NCI-H82 (cell line): ENCODE measurements around the gene ZFPM1.
A peak's percentile ranks its signal among the peaks of the same experiment; 100 is the strongest.
"Not testable (repeated sequence)": the region's sequence is repeated elsewhere in the genome, so short reads cannot be mapped to it uniquely, and the experiment has no call there.

ENCODE experiments used
- DNase-seq: peaks from one replicate; lab custom pipeline; 2025; lab: John Stamatoyannopoulos, UW

ZFPM1 gene

GRCh38 chr16:88453217-88453531, at the start of gene ZFPM1:
Gene ZFPM1, plus strand, starts transcription at chr16:88453280. Its CDS starts 359 bp downstream, at chr16:88453639.
- DNase-seq, result no peak

- no peak for DNase-seq
These were observed 49.1 kb upstream of the ZFPM1 start for GRCh38 chr16:88403794-88404581.

GRCh38 chr16:88404769-88405168, 48.3 kb upstream of the ZFPM1 start:
- no peak for DNase-seq

DNA sequence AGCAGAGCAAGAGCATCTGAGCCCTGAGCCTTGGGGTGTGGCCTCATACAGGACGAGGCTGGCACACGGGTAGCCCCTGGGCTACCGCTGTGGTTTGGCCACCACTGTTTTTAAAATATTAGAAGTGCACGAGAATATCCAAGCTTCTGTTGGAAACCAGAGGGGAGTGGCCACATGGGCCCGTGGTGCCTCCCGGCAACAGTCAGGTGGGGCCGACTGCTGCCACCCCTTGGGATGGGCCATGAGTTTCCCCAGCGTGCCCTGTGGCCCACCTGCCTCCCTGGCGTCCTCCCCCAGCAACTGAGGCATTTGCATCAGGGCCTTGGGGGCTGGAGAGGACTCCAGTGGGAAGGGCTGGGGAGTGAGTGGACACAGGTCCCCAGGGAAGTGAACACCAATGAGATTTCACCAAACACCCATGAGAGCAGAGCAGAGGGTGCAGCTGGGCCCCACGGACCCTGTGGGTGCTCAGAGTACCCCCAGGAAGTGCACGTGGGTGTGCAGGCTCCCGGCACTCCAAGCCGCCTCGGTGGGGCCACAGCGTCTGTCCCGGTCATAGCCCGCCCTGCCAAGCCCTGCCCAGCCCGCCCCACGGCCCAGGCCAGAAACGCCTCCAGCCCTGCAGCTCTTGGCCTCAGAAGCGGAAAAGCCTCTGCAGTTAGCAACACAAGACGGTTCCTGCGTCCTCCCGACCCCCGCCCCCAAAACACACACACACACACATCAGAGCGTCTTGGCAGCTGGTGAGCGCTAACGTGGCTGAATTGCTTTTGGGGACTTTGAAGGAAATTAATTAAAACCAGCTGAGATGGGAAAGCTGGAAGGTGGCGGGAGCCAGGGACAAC, 47.6 kb upstream of the ZFPM1 start:
- DNase-seq, result no peak

DNA sequence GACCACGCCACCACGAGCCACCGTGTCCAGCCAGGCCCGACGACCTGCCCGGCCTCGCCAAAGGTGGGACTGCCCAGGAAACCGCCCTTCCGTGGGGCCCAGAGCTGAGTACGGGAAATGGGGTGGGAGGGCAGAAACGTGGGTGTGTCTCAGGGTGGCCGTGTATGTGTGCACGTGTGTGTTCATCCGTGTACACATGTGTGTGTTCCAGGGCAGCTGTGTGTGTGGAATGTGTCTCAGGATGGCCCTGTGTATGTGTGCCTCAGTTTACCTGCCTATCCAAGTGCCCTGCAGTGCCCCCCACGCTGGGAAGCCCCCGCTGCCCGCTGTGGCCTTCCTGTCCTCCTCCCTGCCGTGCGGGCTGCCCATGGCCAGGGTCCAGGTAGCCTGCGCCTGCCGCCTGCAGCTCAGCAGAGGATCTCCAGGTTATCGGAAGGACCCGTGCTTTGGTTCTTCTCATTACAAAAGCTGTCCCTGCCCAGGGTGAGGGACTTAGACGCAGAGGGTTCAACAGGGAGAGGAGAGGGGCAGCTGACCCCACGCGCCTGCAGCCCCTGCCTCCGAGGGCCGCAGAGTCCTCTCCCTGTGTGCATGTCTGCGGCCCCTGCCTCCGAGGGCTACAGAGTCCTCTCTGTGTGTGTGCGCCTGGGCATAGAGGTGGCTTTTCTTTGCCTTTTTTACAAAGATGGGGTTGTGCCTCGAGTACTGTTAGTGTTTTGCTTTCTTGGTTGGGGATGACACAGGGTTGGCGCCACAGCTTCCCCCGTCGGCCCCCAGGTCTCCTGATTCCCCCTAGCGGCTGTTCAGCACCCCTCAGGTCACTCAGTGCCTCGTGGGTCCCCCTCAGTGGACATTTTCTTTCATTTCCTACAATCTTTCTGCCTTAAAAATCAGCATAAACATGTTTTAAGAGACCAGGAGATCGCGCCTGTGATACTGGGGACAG, 46.7 kb upstream of the ZFPM1 start:
- DNase-seq, result no peak

DNA sequence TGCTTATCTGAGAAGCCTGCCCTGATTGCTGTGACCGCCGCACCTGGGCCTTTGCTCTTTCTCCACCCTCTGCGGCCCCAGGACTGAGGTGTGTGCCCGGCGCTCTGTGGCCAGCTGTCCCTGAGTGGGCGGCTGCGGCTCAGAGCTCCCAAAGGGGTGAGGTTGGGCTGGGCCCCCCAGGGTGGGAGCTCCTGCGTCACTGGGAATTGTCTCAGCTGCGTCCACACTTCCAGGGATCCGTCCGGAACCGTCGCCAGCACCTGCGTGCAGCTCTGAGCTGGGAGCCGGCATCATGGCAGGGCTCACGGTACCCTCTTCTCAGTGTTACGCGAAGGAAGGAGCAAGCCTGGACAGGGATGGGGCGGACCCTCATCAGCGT, 46.0 kb upstream of the ZFPM1 start:
- no peak for DNase-seq

DNA sequence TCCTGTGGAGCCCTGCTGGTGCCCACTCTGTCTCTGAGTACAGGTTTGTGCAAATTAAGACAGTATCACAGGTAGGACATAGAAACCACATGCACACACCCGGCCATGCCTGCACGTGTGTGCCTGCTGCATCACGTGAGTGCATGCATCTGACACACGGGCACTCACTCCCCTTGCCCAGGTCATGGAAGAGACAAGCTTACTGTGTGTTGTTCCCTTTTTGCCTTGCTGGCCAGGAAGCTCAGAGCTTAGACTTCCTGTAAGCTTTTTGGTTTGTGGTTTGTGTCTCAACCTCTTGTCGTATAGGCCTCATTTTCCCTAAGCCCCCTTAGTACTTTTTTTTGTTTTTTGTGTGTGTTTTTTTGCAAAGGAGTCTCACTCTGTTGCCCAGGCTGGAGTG, 45.3 kb upstream of the ZFPM1 start:
- DNase-seq, result no peak

DNA sequence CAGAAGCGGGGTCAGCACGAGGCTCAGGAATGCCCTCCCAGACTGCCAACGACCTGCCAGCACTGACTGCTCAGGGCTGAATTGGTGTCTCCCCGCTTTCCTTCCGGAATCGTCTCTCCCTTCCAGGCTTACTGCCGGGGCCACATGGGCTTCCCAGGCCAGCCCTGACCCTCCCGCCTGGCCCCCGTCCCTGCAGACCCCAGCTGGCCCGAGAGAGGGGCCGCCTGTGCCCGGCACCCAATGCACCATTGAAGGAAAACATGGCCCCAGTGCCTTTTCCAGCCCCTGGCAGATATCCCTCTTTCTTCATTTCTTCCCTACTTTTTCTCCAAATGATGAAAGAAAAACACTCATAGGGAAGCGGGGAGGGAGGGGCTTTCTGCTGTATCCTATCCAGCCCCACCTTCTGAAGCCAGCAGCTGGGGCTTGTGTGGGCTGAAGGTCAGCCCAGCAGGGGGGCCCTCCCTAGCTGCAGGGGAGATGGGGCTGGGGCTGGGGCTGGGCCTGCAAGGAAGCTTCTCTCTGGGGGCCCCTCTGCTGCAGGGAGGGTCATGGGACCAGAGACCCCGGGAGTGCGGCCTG, 44.4 kb upstream of the ZFPM1 start:
- DNase-seq, result no peak

DNA sequence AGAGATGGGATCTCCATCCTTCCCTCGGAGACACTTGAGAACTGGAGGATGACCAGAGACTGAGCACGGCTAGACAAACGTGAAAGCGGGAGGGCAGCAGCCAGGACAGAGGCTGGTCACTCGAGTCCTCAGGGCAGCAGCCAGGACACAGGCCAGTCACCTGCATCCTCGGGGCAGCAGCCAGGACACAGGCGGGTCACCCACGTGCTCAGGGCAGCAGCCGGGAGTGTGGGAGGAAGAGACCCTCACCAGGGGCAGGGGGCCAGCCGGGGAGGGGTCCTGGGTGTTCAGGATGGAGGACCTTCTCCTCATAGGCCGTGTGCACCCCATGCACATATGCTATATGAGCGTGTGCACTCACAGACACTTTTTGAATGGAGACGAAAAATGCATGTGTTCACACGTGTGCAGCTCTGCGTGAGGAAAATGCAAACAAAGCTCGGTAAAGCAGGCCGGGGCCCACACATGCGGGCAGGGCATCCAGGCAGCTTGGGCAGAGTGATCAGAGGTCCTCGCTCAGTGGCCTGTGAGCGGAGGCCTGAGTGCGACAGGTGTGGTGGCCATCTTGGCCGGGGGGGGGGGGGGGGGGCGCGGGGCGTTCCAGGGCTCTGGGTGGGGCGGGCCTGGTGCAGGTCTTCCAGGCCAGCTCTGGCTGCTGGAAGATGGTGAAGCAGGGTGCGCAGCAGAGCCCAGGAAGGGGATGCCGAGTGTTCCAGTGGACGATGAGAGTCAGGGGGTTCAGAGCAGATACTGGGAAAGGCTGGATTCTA, 43.6 kb upstream of the ZFPM1 start:
- no peak for DNase-seq

DNA sequence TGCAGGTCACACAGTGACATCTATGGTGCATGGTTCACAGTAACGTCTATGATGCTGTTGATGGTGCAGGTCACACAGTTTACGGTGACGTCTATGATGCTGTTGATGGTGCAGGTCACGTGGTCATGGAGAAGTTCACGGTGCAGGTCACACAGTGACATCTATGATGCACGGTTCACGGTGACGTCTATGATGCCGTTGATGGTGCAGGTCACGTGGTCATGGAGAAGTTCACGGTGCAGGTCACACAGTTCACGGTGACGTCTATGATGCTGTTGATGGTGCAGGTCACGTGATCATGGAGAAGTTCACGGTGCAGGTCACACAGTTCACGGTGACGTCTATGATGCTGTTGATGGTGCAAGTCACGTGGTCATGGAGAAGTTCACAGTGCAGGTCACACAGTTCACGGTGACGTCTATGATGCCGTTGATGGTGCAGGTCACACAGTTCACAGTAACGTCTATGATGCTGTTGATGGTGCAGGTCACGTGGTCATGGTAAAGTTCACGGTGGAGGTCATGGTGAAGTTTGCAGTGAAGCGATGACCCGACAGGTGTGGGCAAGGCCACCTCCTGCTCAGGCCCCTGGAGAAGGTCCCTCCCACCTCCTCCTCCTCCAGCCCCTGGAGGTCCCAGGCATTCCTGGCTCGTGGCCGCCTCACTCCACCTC, 42.6 kb upstream of the ZFPM1 start:
- DNase-seq, result not testable (repeated sequence)

DNA sequence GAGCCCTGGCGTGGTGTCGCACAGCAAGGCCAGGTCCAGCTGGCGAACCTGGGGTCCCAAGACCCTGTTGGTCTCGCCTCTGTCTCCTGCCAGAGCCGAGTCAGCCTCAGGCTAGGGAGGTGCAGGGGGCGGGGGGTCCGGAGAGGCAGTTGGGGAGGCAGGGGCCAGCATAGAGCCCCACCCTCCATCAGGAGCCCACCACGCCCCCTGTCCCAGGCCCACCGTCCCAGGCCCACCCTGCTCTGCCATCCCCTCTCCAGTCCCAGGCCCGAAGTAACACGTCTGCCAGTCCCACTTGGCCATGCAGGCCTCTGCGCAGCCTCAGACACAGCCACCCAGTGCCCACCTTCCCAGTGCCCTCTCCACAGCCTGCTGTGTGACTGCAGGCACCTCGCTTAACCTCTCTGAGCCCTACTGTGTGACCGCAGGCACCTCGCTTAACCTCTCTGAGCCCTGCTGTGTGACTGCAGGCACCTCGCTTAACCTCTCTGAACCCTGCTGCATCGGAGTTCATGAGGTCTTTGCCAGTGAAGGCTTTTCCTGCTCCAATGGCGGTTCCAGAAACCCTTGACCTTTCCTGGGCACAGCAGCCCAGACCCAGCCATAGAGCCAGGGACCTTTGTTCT, 41.0 kb upstream of the ZFPM1 start:
- no peak for DNase-seq

DNA sequence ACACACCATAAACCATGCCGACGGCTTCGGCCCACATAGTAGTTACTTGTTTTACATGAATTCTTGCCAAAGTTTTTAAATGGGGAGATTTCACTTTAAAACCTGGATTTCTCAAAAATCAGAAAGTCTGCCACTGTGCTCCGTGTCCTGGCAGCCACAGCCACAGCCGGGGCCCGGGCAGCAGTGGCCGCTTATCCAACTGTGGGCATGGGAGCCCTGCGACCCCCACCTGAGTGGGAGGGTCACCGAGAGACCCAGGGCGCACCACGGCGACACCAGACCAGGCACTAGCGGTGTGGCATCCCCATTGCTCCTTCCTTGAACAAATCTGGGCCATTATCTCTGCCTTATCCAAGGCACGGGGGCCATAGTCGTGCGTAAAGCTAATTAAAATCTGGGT, 40.3 kb upstream of the ZFPM1 start:
- DNase-seq, result no peak

DNA sequence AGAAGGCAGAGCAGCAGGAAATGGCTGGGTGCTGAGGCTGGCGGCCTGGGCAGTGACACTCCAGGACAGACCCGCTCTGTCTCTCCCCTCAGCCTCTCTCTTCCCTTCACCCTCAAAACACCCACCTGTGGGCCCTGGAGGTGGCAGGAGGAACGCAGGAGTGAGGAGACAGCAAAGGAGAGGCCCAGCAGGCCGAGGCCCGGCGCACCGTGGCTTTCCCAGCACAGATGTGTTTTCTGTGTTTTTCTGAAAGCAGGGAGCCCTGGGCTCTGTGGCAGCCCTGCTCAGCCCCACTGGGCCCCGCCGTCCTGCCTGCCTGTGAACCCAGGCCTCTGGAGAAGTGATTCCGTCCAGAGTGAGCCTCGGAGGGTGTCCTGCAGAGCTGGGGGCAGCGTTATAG, 39.8 kb upstream of the ZFPM1 start:
- DNase-seq, result no peak

- DNase-seq, result no peak
These were observed 39.4 kb upstream of the ZFPM1 start for GRCh38 chr16:88413631-88414030.

DNA sequence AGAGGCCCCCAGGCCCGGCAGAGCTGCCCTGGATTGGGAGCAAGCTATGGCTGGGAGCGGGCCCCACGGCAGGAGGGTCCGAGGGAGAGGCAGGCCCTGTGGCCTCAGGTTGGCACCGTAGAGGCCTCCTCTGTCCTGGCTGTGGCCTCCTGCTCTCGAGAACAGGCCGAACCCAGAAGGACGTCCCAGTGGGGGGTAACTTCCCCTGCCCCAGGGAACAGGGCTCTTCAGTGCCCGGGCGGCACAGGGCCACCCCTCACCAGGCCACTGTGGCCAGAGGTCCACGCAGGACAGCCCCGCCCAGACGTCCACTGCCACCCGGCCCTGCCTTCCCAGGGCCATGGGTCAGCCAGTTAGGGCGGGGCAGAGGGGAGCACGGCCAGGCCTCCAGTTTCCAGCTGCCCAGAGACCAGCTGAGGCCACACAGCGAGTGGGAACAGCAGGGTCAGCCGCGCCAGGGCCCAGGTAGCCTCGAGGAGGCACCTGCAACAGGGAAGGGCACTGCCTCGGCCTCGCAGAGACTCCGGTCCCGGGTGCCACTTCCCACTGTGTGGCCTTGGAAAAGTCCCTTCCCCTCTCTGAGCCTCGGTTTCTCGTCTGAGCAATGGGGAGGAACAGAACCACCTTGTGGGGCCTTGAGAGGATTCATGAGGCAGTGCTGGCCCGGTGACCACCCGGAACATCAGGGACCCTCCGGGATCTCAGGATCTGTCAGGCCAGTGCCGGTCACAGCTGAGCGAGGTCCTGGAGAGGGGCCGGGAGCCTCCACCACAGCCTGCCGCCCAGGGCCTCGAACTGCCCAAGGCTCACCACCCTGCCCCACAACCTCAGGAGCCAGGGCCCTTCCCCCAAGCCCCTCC, 38.3 kb upstream of the ZFPM1 start:
- DNase-seq, result no peak

GRCh38 chr16:88415381-88415705, 37.7 kb upstream of the ZFPM1 start:
- DNase-seq, result no peak

- peak; percentile 42 for DNase-seq
These were observed 37.3 kb upstream of the ZFPM1 start for GRCh38 chr16:88415713-88416323.

DNA sequence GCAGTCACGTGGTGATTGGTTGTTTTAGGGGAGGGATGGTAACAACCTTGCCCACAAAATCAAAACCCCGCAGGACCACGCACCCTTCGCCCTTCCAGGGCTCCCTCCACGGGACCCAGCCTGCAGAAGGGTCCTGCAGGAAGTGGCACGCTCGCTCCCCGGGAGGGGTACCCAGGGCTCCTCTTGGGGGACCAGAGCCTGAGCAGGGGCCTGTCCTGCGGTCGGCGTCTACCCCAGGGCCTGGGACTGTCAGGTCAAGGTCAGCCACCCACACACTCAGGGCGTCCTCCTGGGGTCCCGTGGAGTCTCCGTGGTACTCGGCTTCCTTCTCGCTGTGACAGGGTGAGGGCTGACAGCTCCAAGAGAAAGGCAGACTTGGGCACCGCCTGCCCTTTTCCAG, 36.4 kb upstream of the ZFPM1 start:
- DNase-seq, result no peak
